Activated B cell treated with CpG ODN at 0.5 μM for 24 hours (primary cell): ENCODE measurements around the gene SLC41A2. TPM values are rescaled to one million over a fixed set of nuclear protein-coding genes. Genes with fewer than 3 reads are reported as not detected.
A peak's percentile ranks its signal among the peaks of the same experiment; 100 is the strongest.

Source experiments
- ATAC-seq: fragments of 200-7000 bp; cut with Tn5 transposase; one replicate; pipeline ENCODE4 v1.10.0; 2021; ENCODE audit warnings: low read depth, mild to moderate bottlenecking, moderate library complexity
- CTCF ChIA-PET: fragments of 350-600 bp; sonication (Branson Sonifier 250); formaldehyde crosslinking; loops from one replicate; lab custom pipeline; 2021; ENCODE audit warnings: antibody characterized with exemption; lab: Charles Lee
- POLR2A ChIA-PET: fragments of 350-600 bp; sonication (Branson Sonifier 250); formaldehyde crosslinking; loops from one replicate; lab custom pipeline; 2021; ENCODE audit warnings: antibody characterized with exemption; lab: Charles Lee
- DNase-seq: peaks from one replicate; pipeline ENCODE4 v3.0.0; 2022
- H3K27ac Mint-ChIP-seq: one replicate; pipeline ENCODE4 v1.8.0; 2020; ENCODE audit warnings: mixed read lengths
- H3K27me3 Mint-ChIP-seq: one replicate; pipeline ENCODE4 v1.8.0; 2021; ENCODE audit warnings: mixed read lengths
- H3K36me3 Mint-ChIP-seq: one replicate; pipeline ENCODE4 v1.8.0; 2021; ENCODE audit warnings: low read depth, mixed read lengths
- H3K4me1 Mint-ChIP-seq: one replicate; pipeline ENCODE4 v1.8.0; 2021; ENCODE audit warnings: mixed read lengths
- H3K4me3 Mint-ChIP-seq: one replicate; pipeline ENCODE4 v1.8.0; 2020; ENCODE audit warnings: mild to moderate bottlenecking, mixed read lengths
- H3K9me3 Mint-ChIP-seq: one replicate; pipeline ENCODE4 v1.8.0; 2020; ENCODE audit warnings: mixed read lengths
- CTCF ChIP-seq: fragments of 200-600 bp; IDR thresholded peaks from one replicate; pipeline ENCODE4 v1.8.0; 2022; ENCODE audit warnings: antibody characterized with exemption, mild to moderate bottlenecking
- intact Hi-C: fragments of 100-400 bp; cut with micrococcal nuclease; formaldehyde crosslinking; loops from one replicate; pipeline ENCODE4 v1.15.1; 2024
- total RNA-seq: library from RNA; stranded (reverse); gene quantifications from 2 replicates; pipeline ENCODE4 v1.2.3, GENCODE V29; 2022

The SLC41A2 gene
- total RNA-seq, 1 donor from 2014 or later: 12.6 TPM

DNA sequence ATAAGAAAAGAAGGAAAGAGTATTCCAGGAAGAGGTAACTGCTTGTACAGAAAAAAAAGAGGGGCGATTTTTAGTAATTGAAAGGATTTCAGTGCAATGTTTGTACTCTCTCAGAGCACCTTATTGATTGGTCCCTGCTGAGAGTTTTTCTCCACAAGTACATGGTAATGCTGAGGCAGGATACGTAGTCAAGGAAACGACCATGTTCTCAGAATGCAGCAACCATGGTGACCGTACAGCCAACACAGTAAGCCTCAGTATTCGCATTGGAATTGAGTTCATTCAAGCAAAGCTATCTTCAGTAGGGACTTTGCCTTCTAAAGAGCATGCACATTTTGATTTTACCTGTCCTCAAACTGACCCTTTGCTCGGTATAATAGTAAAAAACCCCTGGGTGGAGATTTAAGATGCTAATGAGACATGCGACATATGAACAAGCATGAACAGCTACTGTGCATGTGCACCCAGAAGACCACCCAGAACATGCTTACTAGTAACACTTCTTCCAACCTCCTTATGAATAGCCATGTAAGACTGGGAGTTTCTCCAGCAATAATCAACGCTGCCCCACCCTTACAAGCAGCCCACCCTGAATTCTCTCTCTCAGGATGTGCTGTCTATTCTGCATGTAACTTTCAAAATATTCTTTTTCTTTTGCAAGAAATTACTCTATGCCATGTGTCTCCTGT is 6.2 kb upstream of the SLC41A2 start:
- DNase-seq (no peak), ATAC-seq (no peak)
- Mint-ChIP-seq H3K4me3 (no peak overlapping the region), H3K27ac (no peak overlapping the region), H3K27me3 (peaks cover 2% of the 10 kb centered on the region), H3K36me3 (no peaks in the 10 kb centered on the region), H3K9me3 (no peaks in the 10 kb centered on the region), H3K4me1 (peaks cover 20% of the 10 kb centered on the region)
- CTCF ChIA-PET: no interaction called here
- TF ChIP-seq CTCF: no peak
- POLR2A ChIA-PET: no interaction called here
- intact Hi-C loops: no loop called here

DNA sequence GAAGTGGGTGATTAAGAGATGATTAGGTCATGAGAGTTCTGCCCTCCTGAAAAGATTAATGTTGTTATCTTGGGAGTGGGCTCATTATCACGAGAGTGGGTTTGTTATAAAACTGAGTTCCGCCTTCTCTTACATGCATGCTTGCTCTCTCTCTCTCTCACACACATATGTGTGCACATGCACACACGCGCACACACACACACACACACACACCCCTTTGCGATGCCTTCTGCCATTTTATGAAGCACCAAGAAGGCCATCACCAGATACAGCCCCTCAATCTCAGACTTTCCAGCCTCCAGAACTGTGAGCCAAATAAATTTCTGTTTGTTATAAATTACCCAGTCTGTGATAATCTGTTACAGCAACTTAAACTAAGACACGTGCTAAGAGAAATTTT is 5.7 kb upstream of the SLC41A2 start:
- ChIA-PET CTCF (no interaction called here), POLR2A (no interaction called here)
- no peak for TF ChIP-seq CTCF
- H3K36me3 Mint-ChIP-seq: no peaks in the 10 kb centered on the region
- ATAC-seq: no peak
- H3K4me3 Mint-ChIP-seq: no peak overlapping the region
- intact Hi-C loops: no loop called here
- no peaks in the 10 kb centered on the region for H3K9me3 Mint-ChIP-seq
- H3K4me1 Mint-ChIP-seq: peaks cover 25% of the 10 kb centered on the region
- DNase-seq: no peak
- peaks cover 2% of the 10 kb centered on the region for H3K27me3 Mint-ChIP-seq
- H3K27ac Mint-ChIP-seq: no peak overlapping the region

GRCh38 chr12:104960464-104960863 is 2.4 kb upstream of the SLC41A2 start:
- no peaks in the 10 kb centered on the region for H3K9me3 Mint-ChIP-seq
- POLR2A ChIA-PET: no interaction called here
- peaks cover 26% of the 10 kb centered on the region for H3K4me1 Mint-ChIP-seq
- ATAC-seq: no peak
- H3K27ac Mint-ChIP-seq: no peak overlapping the region
- CTCF ChIA-PET: interaction anchor here (2.5 kb wide), 1 partner anchor 579 kb away, joined by 14 read pairs; no protein-coding TSS in a partner anchor
- H3K36me3 Mint-ChIP-seq: peaks cover 3% of the 10 kb centered on the region
- no peak overlapping the region for H3K4me3 Mint-ChIP-seq
- H3K27me3 Mint-ChIP-seq: peaks cover 2% of the 10 kb centered on the region
- no peak for TF ChIP-seq CTCF
- intact Hi-C loops: no loop called here
- DNase-seq: no peak

GRCh38 chr12:104959335-104959841 is 1.3 kb upstream of the SLC41A2 start:
- Mint-ChIP-seq H3K4me1 (peaks cover 26% of the 10 kb centered on the region), H3K9me3 (no peaks in the 10 kb centered on the region), H3K27me3 (peaks cover 2% of the 10 kb centered on the region), H3K27ac (no peak overlapping the region), H3K4me3 (peak overlapping the region; percentile 93), H3K36me3 (peaks cover 3% of the 10 kb centered on the region)
- POLR2A ChIA-PET: interaction anchor here (0.8 to 2.6 kb wide), 8 partner anchors 15 to 1030 kb away, joined by 3 to 11 read pairs (median 4); partner anchors contain the start of gene NOPCHAP1
- ATAC-seq: no peak
- intact Hi-C loops: loop anchor here (2.0 to 5.0 kb wide), 5 partner anchors 217 to 672 kb away; no protein-coding TSS in a partner anchor
- CTCF ChIA-PET: interaction anchor here (0.8 to 2.5 kb wide), 4 partner anchors 8 to 578 kb away, joined by 3 to 14 read pairs (median 6); no protein-coding TSS in a partner anchor
- TF ChIP-seq CTCF: no peak
- no peak for DNase-seq

- DNase-seq: no peak
These were observed 780 bp upstream of the SLC41A2 start for GRCh38 chr12:104958805-104959334.

More at GRCh38 chr12:104958805-104959334, 780 bp upstream of the SLC41A2 start:
- peaks cover 26% of the 10 kb centered on the region for H3K4me1 Mint-ChIP-seq
- TF ChIP-seq CTCF: no peak
- H3K27me3 Mint-ChIP-seq: peaks cover 2% of the 10 kb centered on the region
- no peak for ATAC-seq
- POLR2A ChIA-PET: interaction anchor here (0.8 to 2.6 kb wide), 10 partner anchors 16 to 1029 kb away, joined by 3 to 11 read pairs (median 4); partner anchors contain the start of gene NOPCHAP1
- CTCF ChIA-PET: interaction anchor here (0.8 to 2.5 kb wide), 4 partner anchors 8 to 577 kb away, joined by 3 to 14 read pairs (median 6); no protein-coding TSS in a partner anchor
- H3K4me3 Mint-ChIP-seq: peak overlapping the region; percentile 93
- peak overlapping the region; percentile 92 for H3K27ac Mint-ChIP-seq
- H3K36me3 Mint-ChIP-seq: peaks cover 3% of the 10 kb centered on the region
- intact Hi-C loops: loop anchor here (1.0 to 5.0 kb wide), 11 partner anchors 15 to 672 kb away; partner anchors contain the start of genes CHST11 and NOPCHAP1
- H3K9me3 Mint-ChIP-seq: no peaks in the 10 kb centered on the region
